GM18498 (cell line): ENCODE results near the gene EML1.

Experiments
- ATAC-seq: cut with Tn5 transposase; IDR thresholded peaks from one replicate; pipeline ENCODE4 v1.9.1; 2021; ENCODE audit warnings: mild to moderate bottlenecking, moderate library complexity; ENCODE audit not compliant: unreplicated experiment

EML1 gene

GRCh38 chr14:99803106-99803775 lies 10.0 kb downstream of the EML1 start:
- no peak for ATAC-seq

GRCh38 chr14:99803803-99804202 lies 10.6 kb downstream of the EML1 start:
- ATAC-seq = no peak

GRCh38 chr14:99805757-99806439 lies 12.7 kb downstream of the EML1 start:
- ATAC-seq = no peak

- ATAC-seq = no peak
Observed at GRCh38 chr14:99806836-99807235, 13.6 kb downstream of the EML1 start.

- no peak for ATAC-seq
Observed at GRCh38 chr14:99807413-99808153, 14.4 kb downstream of the EML1 start.

GRCh38 chr14:99808154-99808505 lies 14.9 kb downstream of the EML1 start:
- ATAC-seq = no peak

- no peak for ATAC-seq
Observed at GRCh38 chr14:99808515-99808914, 15.3 kb downstream of the EML1 start.

- no peak for ATAC-seq
Observed at GRCh38 chr14:99809360-99809759, 16.1 kb downstream of the EML1 start.

GRCh38 chr14:99809859-99810558 lies 16.8 kb downstream of the EML1 start:
- ATAC-seq = no peak

- no peak for ATAC-seq
Observed at GRCh38 chr14:99810559-99810874, 17.3 kb downstream of the EML1 start.

GRCh38 chr14:99812096-99812750 lies 19.0 kb downstream of the EML1 start:
- ATAC-seq = no peak

GRCh38 chr14:99812892-99813291 lies 19.7 kb downstream of the EML1 start:
- ATAC-seq = no peak

GRCh38 chr14:99815696-99816095 lies 22.5 kb downstream of the EML1 start:
- no peak for ATAC-seq

- ATAC-seq = no peak
Observed at GRCh38 chr14:99816217-99816616, 23.0 kb downstream of the EML1 start.

GRCh38 chr14:99816642-99817041 lies 23.4 kb downstream of the EML1 start:
- ATAC-seq = no peak

GRCh38 chr14:99817331-99817730 lies 24.1 kb downstream of the EML1 start:
- no peak for ATAC-seq

- no peak for ATAC-seq
Observed at GRCh38 chr14:99818503-99819036, 25.4 kb downstream of the EML1 start.

GRCh38 chr14:99819514-99819913 lies 26.3 kb downstream of the EML1 start:
- no peak for ATAC-seq

- ATAC-seq = no peak
Observed at GRCh38 chr14:99820702-99821331, 27.6 kb downstream of the EML1 start.
